H1 (cell line): ENCODE data around the gene GLTP. TPM values are rescaled to one million over a fixed set of nuclear protein-coding genes. Genes with fewer than 3 reads are reported as not detected.

Experiments used
- CTCF ChIA-PET: fragments of 300-600 bp; sonication (Branson Sonifier 250); formaldehyde crosslinking; loops from one replicate; lab custom pipeline; 2021; ENCODE audit not compliant: partially characterized antibody; lab: Charles Lee
- POLR2A ChIA-PET: fragments of 300-600 bp; sonication (Branson Sonifier 250); formaldehyde crosslinking; loops from one replicate; lab custom pipeline; 2021; ENCODE audit warnings: inconsistent platforms; ENCODE audit not compliant: partially characterized antibody; lab: Charles Lee
- DNase-seq, 2 experiments: peaks; one replicate each; pipeline versions ENCODE4 v3.0.0 to v3.0.0-alpha.2; 2010 to 2022; ENCODE audit warnings: low spot score in 2 of 2, low read depth in 1 of 2, mixed read lengths in 1 of 2
- FAIRE-seq: peaks from 2 replicates; lab custom pipeline; 2011; peaks lifted over from hg19 to GRCh38; lab: Jason Lieb, UNC
- H2AFZ ChIP-seq: 2 replicates; pipeline ENCODE4 v1.8.1; 2012; ENCODE audit warnings: low read length, inconsistent platforms
- H2AK5ac ChIP-seq: 2 replicates; pipeline ENCODE4 v1.6.1; 2013; ENCODE audit warnings: low read depth, low read length
- H2BK120ac ChIP-seq: replicated peaks from 2 replicates; pipeline ENCODE3; 2013; ENCODE audit warnings: low read depth, low read length, inconsistent platforms
- H2BK12ac ChIP-seq: 2 replicates; pipeline ENCODE4 v1.6.1; 2013; ENCODE audit warnings: low read depth, low read length
- H2BK15ac ChIP-seq: 2 replicates; pipeline ENCODE4 v1.6.1; 2013; ENCODE audit warnings: low read length
- H2BK20ac ChIP-seq: 2 replicates; pipeline ENCODE4 v1.6.1; 2013; ENCODE audit warnings: low read length
- H2BK5ac ChIP-seq: 2 replicates; pipeline ENCODE4 v1.6.1; 2013; ENCODE audit warnings: low read depth, low read length
- H3K14ac ChIP-seq: 2 replicates; pipeline ENCODE4 v1.6.1; 2013; ENCODE audit warnings: inconsistent platforms; ENCODE audit not compliant: insufficient read length
- H3K18ac ChIP-seq: 2 replicates; pipeline ENCODE4 v1.6.1; 2013; ENCODE audit warnings: low read length; ENCODE audit errors: extremely low read depth
- H3K23ac ChIP-seq: 2 replicates; pipeline ENCODE4 v1.6.1; 2013; ENCODE audit warnings: inconsistent platforms; ENCODE audit not compliant: insufficient read length
- H3K23me2 ChIP-seq: 2 replicates; pipeline ENCODE4 v1.6.1; 2013; ENCODE audit warnings: low read depth, low read length
- H3K27ac ChIP-seq: 2 replicates; pipeline ENCODE4 v1.6.1; 2011; ENCODE audit warnings: low read depth, low read length, inconsistent platforms
- H3K27me3 ChIP-seq, 4 experiments: replicated peaks in 1 of 4; 1 replicate in 1 of 4; 2 replicates in 3 of 4; pipeline versions ENCODE4 v1.6.1 to v1.8.1; 2011 to 2013; ENCODE audit warnings: low read length in 3 of 4, mild to moderate bottlenecking in 3 of 4, inconsistent platforms in 2 of 4, mixed read lengths in 2 of 4, moderate library complexity in 1 of 4; ENCODE audit not compliant: control insufficient read depth in 3 of 4, insufficient read depth in 3 of 4; ENCODE audit errors: extremely low read depth in 1 of 4
- H3K36me3 ChIP-seq, 4 experiments: 2 replicates each; pipeline versions ENCODE4 v1.6.1 to v1.8.1; 2011 to 2013; ENCODE audit warnings: mild to moderate bottlenecking in 4 of 4, low read length in 3 of 4, moderate library complexity in 2 of 4, control low read depth in 1 of 4, inconsistent platforms in 1 of 4; ENCODE audit not compliant: insufficient read depth in 4 of 4, control insufficient read depth in 2 of 4
- H3K4ac ChIP-seq: replicated peaks from 2 replicates; pipeline ENCODE3; 2013; ENCODE audit warnings: low read length, low read depth, mixed read lengths, inconsistent platforms; ENCODE audit not compliant: insufficient read length
- H3K4me1 ChIP-seq, 4 experiments: replicated peaks in 1 of 4; 1 replicate in 1 of 4; 2 replicates in 3 of 4; pipeline versions ENCODE4 v1.6.1 to v1.8.1; 2011 to 2013; ENCODE audit warnings: low read length in 3 of 4, inconsistent platforms in 2 of 4, mixed read lengths in 1 of 4; ENCODE audit not compliant: insufficient read depth in 4 of 4, control insufficient read depth in 3 of 4
- H3K4me2 ChIP-seq, 2 experiments: 2 replicates each; pipeline versions ENCODE4 v1.6.1 to v1.8.1; 2011 to 2013; ENCODE audit warnings: low read depth in 2 of 2, low read length in 2 of 2, control low read depth in 1 of 2, inconsistent platforms in 1 of 2, mild to moderate bottlenecking in 1 of 2; ENCODE audit not compliant: insufficient read depth in 1 of 2
- H3K4me3 ChIP-seq, 4 experiments: fragments of 200-600, 300-600 bp in 1 of 4; sonication (generic), shearing (Covaris generic), sonication (Bioruptor Twin) in 1 of 4; 2 replicates each; pipeline versions ENCODE4 v1.5.1 to v1.8.1; 2011 to 2016; ENCODE audit warnings: low read length in 4 of 4, low read depth in 3 of 4, control low read depth in 2 of 4, inconsistent platforms in 2 of 4, mild to moderate bottlenecking in 2 of 4, mixed read lengths in 1 of 4, moderate library complexity in 1 of 4; ENCODE audit not compliant: insufficient read depth in 2 of 4; ENCODE audit errors: extremely low read depth in 1 of 4
- H3K56ac ChIP-seq: replicated peaks from 2 replicates; pipeline ENCODE3; 2013; ENCODE audit warnings: low read depth, mild to moderate bottlenecking, mixed read lengths, low read length, inconsistent platforms; ENCODE audit not compliant: insufficient read length
- H3K79me1 ChIP-seq: 2 replicates; pipeline ENCODE4 v1.6.1; 2013; ENCODE audit warnings: low read depth, low read length, control low read depth
- H3K79me2 ChIP-seq, 2 experiments: 2 replicates each; pipeline versions ENCODE4 v1.6.1 to v1.8.1; 2012 to 2013; ENCODE audit warnings: low read length in 2 of 2, mild to moderate bottlenecking in 2 of 2, inconsistent platforms in 1 of 2; ENCODE audit not compliant: insufficient read depth in 2 of 2, control insufficient read depth in 1 of 2
- H3K9ac ChIP-seq, 4 experiments: replicated peaks in 1 of 4; 1 replicate in 1 of 4; 2 replicates in 3 of 4; pipeline versions ENCODE4 v1.6.1 to v1.8.1; 2011 to 2013; ENCODE audit warnings: low read depth in 3 of 4, low read length in 3 of 4, control low read depth in 2 of 4, mild to moderate bottlenecking in 2 of 4, moderate library complexity in 2 of 4, inconsistent platforms in 1 of 4; ENCODE audit errors: extremely low read depth in 1 of 4
- H3K9me3 ChIP-seq, 2 experiments: 2 replicates each; pipeline versions ENCODE4 v1.6.1 to v1.8.1; 2012 to 2013; ENCODE audit warnings: mild to moderate bottlenecking in 2 of 2, moderate library complexity in 2 of 2, control low read depth in 1 of 2, inconsistent platforms in 1 of 2, low read depth in 1 of 2, low read length in 1 of 2, mixed read lengths in 1 of 2; ENCODE audit not compliant: insufficient read depth in 2 of 2
- H4K20me1 ChIP-seq, 2 experiments: replicated peaks in 1 of 2; 2 replicates each; pipeline versions ENCODE3 to v1.8.1; 2011 to 2013; ENCODE audit warnings: inconsistent platforms in 2 of 2, low read length in 2 of 2, mild to moderate bottlenecking in 1 of 2; ENCODE audit not compliant: insufficient read depth in 2 of 2, control insufficient read depth in 1 of 2
- H4K5ac ChIP-seq: 2 replicates; pipeline ENCODE4 v1.6.1; 2013; ENCODE audit warnings: low read length, low read depth, mixed read lengths, inconsistent platforms; ENCODE audit not compliant: insufficient read length
- H4K8ac ChIP-seq: 2 replicates; pipeline ENCODE4 v1.8.0; 2013; ENCODE audit warnings: mild to moderate bottlenecking, moderate library complexity, low read length, inconsistent platforms; ENCODE audit not compliant: insufficient read depth; ENCODE audit errors: extremely low read depth
- H4K91ac ChIP-seq: replicated peaks from 2 replicates; pipeline ENCODE3; 2013; ENCODE audit warnings: low read length, mixed read lengths, inconsistent platforms; ENCODE audit not compliant: insufficient read length
- GABPA ChIP-seq: IDR thresholded peaks from 2 replicates; pipeline ENCODE4 v1.6.1; 2011; ENCODE audit warnings: mild to moderate bottlenecking, low read length, moderate library complexity, borderline replicate concordance; ENCODE audit not compliant: insufficient read depth
- JUND ChIP-seq: IDR thresholded peaks from 2 replicates; pipeline ENCODE4 v1.6.1; 2011; ENCODE audit warnings: mild to moderate bottlenecking, improper control_type of control experiment, low read length
- RBBP5 ChIP-seq: IDR thresholded peaks from 2 replicates; pipeline ENCODE4 v1.7.1; 2012; ENCODE audit warnings: low read depth, mild to moderate bottlenecking, inconsistent platforms, low read length, moderate library complexity, borderline replicate concordance
- TAF7 ChIP-seq: optimal IDR thresholded peaks from 2 replicates; pipeline ENCODE3; 2011; ENCODE audit warnings: low read depth, mild to moderate bottlenecking, inconsistent platforms, low read length, moderate library complexity, borderline replicate concordance
- WGBS, 2 experiments: shearing (Covaris generic) in 1 of 2; methylation state at CpG; one replicate each; pipeline versions ENCODE4 v1.1.6 to v1.1.7; 2013 to 2015; ENCODE audit warnings: low lambda C conversion rate in 2 of 2, mixed read lengths in 2 of 2, inconsistent platforms in 1 of 2, low coverage in 1 of 2, missing lambda C conversion rate in 1 of 2; ENCODE audit not compliant: insufficient replicate concordance in 2 of 2, insufficient coverage in 1 of 2, insufficient read length in 1 of 2; ENCODE audit errors: extremely low coverage in 1 of 2, missing lambda C conversion rate in 1 of 2; 5-methylcytosine and 5-hydroxymethylcytosine counted together
- polyA plus RNA-seq, 7 experiments: library from polyadenylated mRNA; depleted of rRNA in 3 of 7; stranded (reverse) in 5 of 7; unstranded in 2 of 7; fragments of >200 nt in 5 of 7; fragments of 200-250 nt in 2 of 7; gene quantifications; 1 replicate in 5 of 7; 2 replicates in 1 of 7; 4 replicates in 1 of 7; pipeline versions ENCODE4 v1.2.1 to v1.2.3, GENCODE V29; 2011 to 2013; ENCODE audit warnings: missing spikeins in 2 of 7, mixed read lengths in 2 of 7
- total RNA-seq: library from RNA; stranded (reverse); fragmentation: NEBNext Ultra II Directional; extraction: Animal tissue kit (Norgen Biotek cat#: 25700); gene quantifications from 2 replicates; pipeline ENCODE4 v1.2.1, GENCODE V29; 2021

Gene GLTP
- total and polyA plus RNA-seq, 2 of the 8 experiments (the other 6 are each of a cell fraction or from before 2014, with no cell fraction given), result 9.8 to 26.1 TPM

DNA sequence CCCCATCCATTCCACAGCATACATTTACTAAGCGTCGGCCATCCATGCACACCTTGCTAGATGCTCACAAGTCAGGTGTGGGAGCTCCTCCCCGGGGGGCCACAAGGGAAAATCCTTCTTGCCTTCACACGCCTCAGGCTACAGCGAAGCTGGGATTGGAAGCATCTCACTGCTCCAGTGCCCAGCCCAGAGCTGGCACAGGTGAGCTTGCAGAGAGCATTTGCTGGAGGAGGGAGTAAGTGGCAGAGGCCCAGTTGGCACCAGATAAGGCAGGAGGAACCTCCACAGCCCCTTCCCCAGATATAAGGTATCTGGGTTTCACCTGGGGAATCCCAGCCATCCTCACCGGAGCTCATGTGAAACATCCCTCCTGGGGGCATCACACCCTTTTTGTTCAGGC lies 49.0 kb downstream of the GLTP start:
- peaks cover 0 to 6% (median 1%) of the 10 kb centered on the region in 4 experiments; a peak in 3 of 7 replicates for H3K4me1 ChIP-seq
- H4K20me1 ChIP-seq, result no peaks in the 10 kb centered on the region
- no peak overlapping the region for H3K23ac ChIP-seq
- H4K91ac ChIP-seq, result no peak overlapping the region
- no peak overlapping the region for H2AFZ ChIP-seq
- no peak overlapping the region for H3K27ac ChIP-seq
- no peak overlapping the region for H3K4me2 ChIP-seq
- H3K27me3 ChIP-seq, result no peaks in the 10 kb centered on the region; a peak in 1 of 7 replicates
- H3K9ac ChIP-seq, result no peak overlapping the region
- H2BK20ac ChIP-seq, result no peak overlapping the region
- peak overlapping the region; percentile 29; the same call in 1 of the 2 replicates for H2BK15ac ChIP-seq
- no peak overlapping the region for H2BK120ac ChIP-seq
- H3K56ac ChIP-seq, result no peak overlapping the region
- H3K14ac ChIP-seq, result no peak overlapping the region
- WGBS, 2 experiments, result 83% methylated on average over 6 of the region's 6 CpGs; no CpG with 5 or more reads in 1 of the 2 experiments
- ChIA-PET POLR2A (interaction anchor here (3.0 kb wide), 1 partner anchor 10 kb away, joined by 9 read pairs; no protein-coding TSS in a partner anchor), CTCF (interaction anchor here (4.0 to 9.4 kb wide), 2 partner anchors 11 to 26 kb away, joined by 17 to 92 read pairs; no protein-coding TSS in a partner anchor)
- H3K23me2 ChIP-seq, result peaks cover 1% of the 10 kb centered on the region; the same call in 1 of the 2 replicates
- H2BK12ac ChIP-seq, result no peak overlapping the region
- H4K8ac ChIP-seq, result no peak overlapping the region
- no peaks in the 10 kb centered on the region for H3K9me3 ChIP-seq
- TF ChIP-seq GABPA, result no peak
- TF ChIP-seq JUND, result no peak
- no peak for TF ChIP-seq RBBP5
- TF ChIP-seq TAF7, result no peak
- H3K4me3 ChIP-seq, result no peak overlapping the region
- H3K79me1 ChIP-seq, result no peaks in the 10 kb centered on the region; the same call in 1 of the 2 replicates
- H2BK5ac ChIP-seq, result no peak overlapping the region; the same call in 1 of the 2 replicates
- DNase-seq, result no peak
- no peaks in the 10 kb centered on the region for H3K36me3 ChIP-seq
- no peak overlapping the region for H4K5ac ChIP-seq
- no peak overlapping the region for H2AK5ac ChIP-seq
- no peak overlapping the region for H3K4ac ChIP-seq
- no peak overlapping the region for H3K18ac ChIP-seq
- no peak for FAIRE-seq
- no peaks in the 10 kb centered on the region for H3K79me2 ChIP-seq
